ENCODE data around the gene S100A7.

- TF ChIP-seq CTCF (IDR thresholded peaks at IDR 0.05; ENCODE audit: low read depth, low read length, missing input control) (no peak), RAD21 (IDR thresholded peaks at IDR 0.05) (no peak), GABPA (IDR thresholded peaks at IDR 0.05 in 1 of 2, conservative IDR thresholded peaks at IDR 0.05 in 1 of 2) (no peak), REST (IDR thresholded peaks at IDR 0.05) (no peak), ZBTB33 (IDR thresholded peaks at IDR 0.05) (no peak), SP1 (IDR thresholded peaks at IDR 0.05) (no peak), FOXA1 (IDR thresholded peaks at IDR 0.05) (no peak), TAF1 (conservative IDR thresholded peaks at IDR 0.05) (no peak)
These were observed 29.4 kb downstream of the S100A7 start for GRCh38 chr1:153431002-153431401.

All from liver (tissue), 3 donors.